ENCODE data around the gene RCN1.

DNA sequence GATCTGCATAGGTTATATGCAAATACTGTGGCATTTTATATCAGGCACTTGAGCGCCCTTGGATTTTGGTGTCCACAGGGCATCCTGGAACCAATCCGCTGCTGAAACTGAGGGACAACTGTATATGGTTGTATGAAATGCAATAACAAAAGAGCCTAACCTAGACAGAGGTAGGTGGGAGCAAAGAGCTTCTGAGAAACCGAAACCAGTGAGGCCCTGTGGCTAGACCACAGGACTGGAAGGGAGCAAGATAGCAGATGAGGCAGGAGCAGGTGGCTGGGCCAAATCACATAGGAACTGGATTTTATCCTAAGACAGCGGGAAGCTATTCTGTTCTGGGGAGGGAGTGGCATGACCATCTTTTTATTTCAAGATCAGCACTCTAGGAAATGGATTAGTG, 30.1 kb downstream of the RCN1 start:
- TF ChIP-seq MEF2A (IDR thresholded peaks at IDR 0.05; ENCODE audit: control insufficient read depth, low read depth, low read length): no peak
- no peak for TF ChIP-seq ZNF23 (CRISPR knock-in tag; IDR thresholded peaks at IDR 0.05)
- no peak for TF ChIP-seq ZNF274 (IDR thresholded peaks at IDR 0.05; ENCODE audit: borderline replicate concordance, low read depth, low read length)
- TF ChIP-seq NR2C2 (CRISPR knock-in tag; IDR thresholded peaks at IDR 0.05): no peak
- no peak for TF ChIP-seq NR2C2 (tag; IDR thresholded peaks at IDR 0.05)
- no peak for TF ChIP-seq CBX3 (IDR thresholded peaks at IDR 0.05; ENCODE audit: borderline replicate concordance in 1 of 2, low read length in 2 of 2)
